GM21529 (cell line): Measurements from ENCODE around the gene LGALS16.
"Not testable (repeated sequence)": the region's sequence is repeated elsewhere in the genome, so short reads cannot be mapped to it uniquely, and the experiment has no call there.

ENCODE experiments used
- ATAC-seq: cut with Tn5 transposase; IDR thresholded peaks from one replicate; pipeline ENCODE4 v1.9.1; 2021; ENCODE audit not compliant: unreplicated experiment

Gene LGALS16, protein sequence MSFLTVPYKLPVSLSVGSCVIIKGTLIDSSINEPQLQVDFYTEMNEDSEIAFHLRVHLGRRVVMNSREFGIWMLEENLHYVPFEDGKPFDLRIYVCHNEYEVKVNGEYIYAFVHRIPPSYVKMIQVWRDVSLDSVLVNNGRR

DNA sequence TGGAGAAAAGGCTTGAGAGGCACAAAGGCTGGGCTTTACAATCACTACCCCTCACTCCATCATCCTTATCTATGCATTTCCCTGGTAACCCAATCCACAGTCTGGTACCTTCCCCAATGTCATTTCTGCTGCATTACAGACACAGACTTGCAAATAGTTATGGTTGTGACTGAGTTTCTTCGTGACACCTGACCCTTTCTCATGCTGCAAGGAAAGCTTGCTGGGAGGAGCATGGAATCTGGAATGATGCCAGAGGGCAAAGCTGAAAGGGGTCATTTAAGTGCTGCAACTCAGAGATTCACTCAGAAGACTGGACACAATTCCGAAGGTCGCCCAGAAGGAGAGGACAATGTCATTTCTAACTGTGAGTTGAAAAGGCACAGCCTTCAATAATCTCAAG is at the start of gene LGALS16:
Gene LGALS16, plus strand, starts transcription at position 301 of the 400 bp plus-strand sequence. Its CDS starts 49 bp downstream, at position 350.
- no peak for ATAC-seq

DNA sequence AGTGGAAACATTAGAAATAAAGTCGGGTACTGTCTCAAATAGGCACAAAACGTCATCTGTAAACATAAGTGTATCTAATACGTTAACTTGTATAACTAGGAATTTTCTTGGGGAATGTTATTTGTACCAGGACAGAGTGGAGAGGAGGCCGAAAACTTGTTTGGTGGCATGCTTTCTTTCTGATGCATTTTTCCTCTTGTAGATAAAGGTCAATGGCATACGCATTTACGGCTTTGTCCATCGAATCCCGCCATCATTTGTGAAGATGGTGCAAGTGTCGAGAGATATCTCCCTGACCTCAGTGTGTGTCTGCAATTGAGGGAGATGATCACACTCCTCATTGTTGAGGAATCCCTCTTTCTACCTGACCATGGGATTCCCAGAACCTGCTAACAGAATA is 48.7 kb upstream of the LGALS16 start:
- ATAC-seq, result no peak

DNA sequence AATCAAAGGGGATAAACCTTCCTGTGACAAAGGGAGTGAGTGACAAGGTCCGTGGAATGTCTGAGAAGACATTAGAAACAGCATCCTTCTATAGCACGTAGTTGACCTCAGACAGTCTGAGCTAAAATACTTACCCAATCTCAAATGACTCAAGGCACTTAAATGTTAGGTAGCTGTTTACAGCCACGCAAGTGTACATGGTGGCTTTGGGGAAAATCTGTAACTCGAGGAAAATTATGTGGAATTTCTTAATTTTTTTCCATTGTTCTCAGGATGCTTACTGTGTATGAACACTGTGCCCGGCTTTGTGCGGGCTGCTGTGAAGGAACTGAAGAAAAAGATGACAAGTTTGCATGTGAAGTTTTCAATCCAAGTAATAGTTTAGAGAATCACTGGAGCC is 48.2 kb upstream of the LGALS16 start:
- no peak for ATAC-seq

DNA sequence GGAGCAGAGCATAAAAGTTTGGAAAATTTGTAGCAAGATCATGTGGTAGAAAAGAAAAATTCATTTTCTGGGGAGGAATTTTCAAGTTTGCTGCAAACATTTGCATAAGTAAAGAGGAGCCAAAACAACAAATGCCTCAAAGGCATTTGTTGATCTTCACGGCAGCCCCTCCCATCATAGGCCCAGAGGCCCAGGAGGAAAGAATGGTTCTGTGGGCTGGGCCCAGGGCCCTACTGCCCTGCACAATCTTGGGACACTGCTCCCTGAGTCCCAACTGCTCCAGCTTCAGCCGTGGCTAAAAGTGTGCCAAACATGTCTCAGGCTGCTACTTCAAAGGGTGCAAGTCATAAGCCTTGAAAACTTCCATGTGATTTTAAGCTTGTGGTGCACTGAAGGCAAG is 42.1 kb upstream of the LGALS16 start:
- ATAC-seq, result no peak

DNA sequence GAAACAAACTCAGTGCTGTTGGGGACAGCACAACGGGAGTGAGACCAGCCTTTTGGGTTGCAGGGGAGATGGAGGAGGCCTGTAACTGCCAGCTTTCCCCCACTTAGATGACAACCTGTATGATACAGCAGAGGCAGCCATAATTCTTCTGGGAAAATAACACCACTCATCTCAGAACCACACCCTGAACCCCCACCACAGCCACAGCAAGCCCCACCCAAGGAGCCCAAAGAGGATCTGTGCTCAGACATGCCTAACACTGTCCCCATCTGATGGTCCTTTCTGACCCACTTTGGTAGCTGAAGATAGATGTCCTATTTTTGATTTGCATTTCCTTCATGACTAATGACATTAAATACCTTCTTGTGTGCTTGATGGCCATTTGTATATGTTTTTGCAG is 38.0 kb upstream of the LGALS16 start:
- ATAC-seq, result no peak

DNA sequence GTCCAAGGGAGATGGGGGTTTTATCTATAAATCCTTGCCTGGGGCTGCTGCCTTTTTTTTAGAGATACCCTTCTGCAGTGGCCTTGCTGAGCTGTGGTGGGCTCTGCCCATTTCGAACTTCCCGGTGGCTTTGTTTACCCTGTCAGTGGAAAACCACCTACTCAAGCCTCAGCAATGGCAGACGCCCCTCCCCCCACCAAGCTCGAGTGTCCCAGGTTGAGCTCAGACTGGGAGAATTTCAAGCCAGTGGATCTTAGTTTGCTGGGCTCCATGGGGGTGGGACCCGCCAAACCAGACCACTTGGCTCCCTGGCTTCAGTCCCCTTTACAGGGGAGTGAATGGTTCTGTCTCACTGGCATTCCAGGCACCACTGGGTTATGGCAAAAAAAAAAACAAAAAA is 31.8 kb upstream of the LGALS16 start:
- no peak for ATAC-seq

DNA sequence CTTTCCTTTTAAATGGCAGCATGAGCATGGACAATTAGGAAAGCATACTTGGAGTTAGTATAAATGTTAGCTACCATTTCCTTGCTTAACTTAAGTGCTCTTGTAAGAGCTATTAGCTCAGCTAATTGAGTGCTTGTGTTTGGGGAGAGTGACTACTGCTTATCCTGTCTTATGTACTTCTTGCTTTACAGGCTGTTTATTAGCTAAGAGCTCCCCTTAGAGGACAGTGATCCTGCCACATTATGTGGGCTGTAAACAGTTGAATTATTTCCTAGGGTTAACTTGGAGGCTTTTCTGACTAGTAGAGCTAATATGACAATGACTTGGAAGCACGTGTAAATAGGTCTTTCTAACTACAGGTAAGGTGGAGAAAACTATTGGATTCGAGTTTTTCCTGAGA is 28.1 kb upstream of the LGALS16 start:
- ATAC-seq, result not testable (repeated sequence)

DNA sequence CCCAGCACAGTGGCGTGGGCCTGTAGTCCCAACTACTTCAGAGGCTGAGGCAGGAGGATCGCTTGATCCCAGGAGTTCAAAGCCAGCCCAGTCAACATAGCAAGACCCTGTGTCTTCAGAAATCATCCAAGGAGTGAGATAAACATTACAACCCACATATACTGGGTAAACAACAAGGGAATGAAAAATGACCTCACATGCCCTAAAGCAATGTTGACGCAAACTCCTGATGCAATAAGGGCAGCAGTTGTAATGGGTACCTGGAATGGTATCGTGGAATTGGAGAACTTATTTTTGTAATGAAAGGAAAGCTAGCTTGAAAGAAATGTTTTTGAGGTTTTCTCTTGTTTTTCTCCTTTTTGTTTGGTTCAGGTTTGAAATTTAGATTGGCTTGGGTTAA is 24.5 kb upstream of the LGALS16 start:
- no peak for ATAC-seq

DNA sequence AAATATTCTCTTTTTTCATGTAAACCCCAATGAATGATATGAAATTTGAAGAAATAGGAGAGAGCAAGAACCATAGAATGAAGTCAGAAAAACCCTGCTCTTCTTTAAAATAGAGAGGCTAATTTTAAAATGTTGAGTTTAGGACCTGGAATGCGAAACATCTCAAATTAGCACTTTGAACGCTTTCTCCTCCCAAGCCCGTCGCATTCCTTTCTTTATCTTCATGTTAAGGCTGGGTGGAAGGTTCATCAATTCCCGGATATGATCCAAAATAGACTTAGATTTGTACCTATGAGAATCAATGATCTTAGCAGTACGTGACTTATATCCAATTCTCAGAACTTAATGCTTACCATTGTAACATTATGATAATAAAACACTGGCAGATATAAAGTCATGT is 24.1 kb upstream of the LGALS16 start:
- ATAC-seq, result no peak

DNA sequence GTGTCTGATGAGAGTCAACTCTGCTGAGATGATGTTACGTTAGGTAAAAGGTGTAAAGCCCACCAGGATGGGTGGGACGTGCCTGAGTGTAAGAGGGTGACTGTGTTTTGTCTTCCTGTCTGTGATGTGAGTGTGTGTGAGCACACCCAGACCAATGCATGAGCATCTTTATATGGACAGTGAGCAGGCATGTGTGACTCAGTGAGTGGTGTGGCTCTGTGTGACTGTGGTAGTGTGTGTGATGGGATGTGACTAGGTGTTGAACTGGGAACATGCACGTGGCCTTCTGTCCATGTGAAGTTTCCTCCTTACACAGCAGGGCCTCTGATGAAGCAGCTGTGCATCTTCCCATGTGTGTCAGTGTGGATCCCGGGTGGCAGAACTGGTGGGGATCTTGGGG is 17.8 kb upstream of the LGALS16 start:
- ATAC-seq, result no peak

DNA sequence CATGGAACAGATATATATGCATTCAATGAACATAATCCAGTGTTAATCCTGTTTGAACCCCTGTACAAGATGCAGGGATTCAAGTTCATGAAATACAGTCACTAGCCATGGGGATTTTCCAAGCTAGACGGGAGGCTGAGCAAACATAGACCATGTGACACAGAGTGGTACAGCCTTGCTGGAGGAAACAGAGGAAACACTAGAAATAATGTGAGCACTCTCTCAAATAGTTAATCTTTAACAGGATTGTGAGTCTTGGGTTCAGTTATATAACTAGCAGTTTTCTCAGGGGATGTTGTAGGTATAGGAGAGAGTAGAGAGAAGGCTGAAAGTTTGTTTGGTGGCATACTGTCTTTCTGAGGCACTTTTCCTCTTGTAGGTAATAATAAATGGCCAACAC is 13.9 kb upstream of the LGALS16 start:
- no peak for ATAC-seq

DNA sequence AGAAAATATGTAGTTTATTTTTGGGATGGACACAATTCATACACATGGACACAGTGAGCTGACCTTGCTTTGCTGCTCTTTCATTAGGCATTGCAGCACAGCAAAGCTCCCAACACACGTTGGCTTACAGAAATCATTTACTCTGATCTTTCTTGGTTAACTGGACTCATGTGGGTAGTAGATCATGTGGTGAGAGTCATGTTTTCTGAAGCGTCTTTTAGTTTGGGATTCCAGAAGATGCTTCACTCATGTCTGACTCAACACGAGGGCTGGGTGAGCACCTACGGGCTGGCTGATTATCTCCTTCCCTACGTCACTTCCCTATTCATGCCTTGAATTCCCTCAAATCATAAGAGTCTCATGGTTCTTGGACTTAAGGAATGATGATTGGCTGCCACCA is 12.1 kb upstream of the LGALS16 start:
- ATAC-seq, result no peak

DNA sequence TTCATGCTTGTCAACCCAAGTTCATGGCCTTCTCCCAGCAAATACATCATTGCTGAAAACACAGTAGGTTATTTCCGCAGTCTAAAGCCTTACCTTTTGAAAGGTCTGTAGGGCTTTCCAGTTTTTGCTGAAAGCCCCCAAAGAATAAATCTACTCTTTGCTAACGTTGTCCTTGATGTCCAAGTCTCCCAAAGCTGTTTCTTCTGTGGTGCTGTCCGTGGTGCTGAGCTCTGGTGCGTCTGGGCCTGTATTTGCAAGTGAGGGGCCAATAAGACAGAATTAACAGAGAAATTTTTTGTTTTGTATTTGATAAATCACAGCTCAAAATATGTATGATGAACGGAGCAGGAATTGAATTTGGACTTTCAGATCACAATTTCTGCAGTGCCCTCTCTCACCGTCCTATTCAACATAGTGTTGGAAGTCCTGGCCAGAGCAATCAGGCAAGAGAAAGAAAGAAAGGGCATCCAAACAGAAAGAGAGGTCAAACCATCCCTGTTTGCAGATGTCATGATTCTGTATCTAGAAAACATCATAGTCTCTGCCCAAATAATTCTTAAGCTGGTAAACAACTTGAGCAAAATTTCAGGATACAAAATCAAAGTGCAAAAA is 9.8 kb upstream of the LGALS16 start:
- ATAC-seq, result no peak

DNA sequence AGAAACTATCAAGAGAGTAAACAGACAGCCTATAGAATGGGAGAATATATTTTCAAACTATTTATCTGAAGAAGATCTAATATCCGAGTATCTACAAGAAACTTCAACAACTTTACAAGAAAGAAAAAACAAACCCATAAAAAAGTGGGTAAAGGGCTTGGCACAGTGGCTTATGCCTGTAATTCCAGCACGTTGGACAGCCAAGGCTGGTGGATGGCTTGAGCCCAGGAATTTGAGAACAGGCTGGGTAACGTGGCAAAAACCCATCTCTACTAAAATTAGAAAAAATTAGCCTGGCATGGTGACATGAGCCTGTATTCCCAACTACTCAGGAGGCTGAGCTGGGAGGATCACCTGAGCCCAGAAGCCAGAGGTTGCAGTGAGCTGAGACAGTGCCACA is 7.8 kb upstream of the LGALS16 start:
- no peak for ATAC-seq

DNA sequence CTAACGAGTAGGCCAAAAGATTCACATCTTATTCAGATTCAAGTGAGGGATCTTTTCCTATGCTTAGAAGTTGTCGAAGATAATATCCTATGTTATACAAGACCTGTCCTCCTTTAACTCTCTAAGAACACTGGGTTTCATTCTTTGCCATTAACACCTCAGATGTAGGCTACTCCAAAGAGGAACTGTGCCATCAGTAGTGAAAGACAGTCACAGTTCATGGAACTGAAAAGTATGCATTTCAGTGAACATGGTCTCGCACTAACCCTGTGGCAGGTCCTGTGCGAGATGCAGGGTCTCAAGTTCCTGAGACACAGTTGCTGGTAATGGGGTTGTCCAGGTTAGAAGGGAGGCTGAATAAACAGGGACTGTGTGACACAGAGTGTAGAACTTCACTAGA is 4.1 kb downstream of the LGALS16 start:
- ATAC-seq, result no peak

DNA sequence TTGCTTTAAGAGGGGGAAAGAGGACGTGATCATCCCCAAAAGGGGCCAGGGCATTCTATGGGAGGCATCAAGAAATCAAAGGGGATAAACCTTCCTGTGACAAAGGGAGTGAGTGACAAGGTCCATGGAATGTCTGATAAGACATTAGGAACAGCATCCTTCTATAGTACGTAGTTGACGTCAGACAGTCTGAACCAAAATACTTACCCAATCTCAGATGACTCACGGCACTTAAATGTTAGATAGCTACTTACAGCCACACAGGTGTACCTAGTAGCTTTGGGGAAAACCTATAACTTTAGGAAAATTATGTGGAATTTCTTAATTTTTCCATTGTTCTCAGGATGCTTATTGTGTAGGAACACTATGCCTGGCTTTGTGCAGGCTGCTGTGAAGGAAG is 4.9 kb downstream of the LGALS16 start:
- no peak for ATAC-seq

DNA sequence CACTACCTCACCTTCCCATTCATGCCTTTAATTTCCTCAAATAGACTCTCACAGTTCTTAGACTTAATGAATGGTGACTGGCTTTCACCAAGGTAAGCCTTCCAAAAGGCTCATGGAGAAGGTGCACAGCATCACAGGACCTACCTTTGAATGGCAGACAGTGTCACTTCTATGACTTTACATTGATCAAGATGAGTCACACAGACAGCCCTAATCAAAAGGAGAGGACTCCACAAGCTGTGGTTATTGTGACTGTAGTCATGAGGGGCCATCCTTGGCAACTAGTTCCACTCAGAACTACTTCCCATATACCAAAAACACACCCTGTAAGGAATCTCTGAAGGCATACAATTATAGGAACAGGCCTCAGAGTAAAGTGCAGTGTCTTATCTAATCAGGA is 5.9 kb downstream of the LGALS16 start:
- no peak for ATAC-seq

DNA sequence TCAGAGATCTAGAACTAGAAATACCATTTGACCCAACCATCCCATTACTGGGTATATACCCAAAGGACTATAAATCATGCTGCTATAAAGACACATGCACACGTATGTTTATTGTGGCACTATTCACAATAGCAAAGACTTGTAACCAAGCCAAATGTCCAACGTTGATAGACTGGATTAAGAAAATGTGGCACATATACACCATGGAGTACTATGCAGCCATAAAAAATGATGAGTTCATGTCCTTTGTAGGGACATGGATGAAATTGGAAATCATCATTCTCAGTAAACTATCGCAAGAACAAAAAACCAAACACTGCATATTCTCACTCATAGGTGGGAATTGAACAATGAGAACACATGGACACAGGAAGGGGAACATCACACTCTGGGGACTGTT is 14.1 kb downstream of the LGALS16 start:
- ATAC-seq, result not testable (repeated sequence)

DNA sequence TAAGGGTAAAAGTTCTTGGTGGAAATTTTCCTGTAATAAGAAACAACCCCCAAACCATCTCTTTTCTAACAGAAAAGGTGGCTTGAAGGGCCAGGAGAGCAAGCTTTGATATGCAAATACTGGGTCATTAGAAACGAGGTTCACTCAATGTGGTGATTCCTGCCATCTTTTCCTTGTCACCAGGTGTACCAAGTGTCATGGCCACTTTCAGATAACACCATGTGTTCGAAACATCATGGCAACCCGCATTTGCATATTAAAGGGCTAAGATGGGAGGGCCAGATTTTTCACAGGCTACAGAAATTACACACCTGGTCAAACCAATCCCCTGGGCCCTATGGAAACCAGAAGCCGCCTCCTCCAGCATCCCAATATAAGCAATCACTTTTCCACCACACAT is 15.3 kb downstream of the LGALS16 start:
- ATAC-seq, result no peak

DNA sequence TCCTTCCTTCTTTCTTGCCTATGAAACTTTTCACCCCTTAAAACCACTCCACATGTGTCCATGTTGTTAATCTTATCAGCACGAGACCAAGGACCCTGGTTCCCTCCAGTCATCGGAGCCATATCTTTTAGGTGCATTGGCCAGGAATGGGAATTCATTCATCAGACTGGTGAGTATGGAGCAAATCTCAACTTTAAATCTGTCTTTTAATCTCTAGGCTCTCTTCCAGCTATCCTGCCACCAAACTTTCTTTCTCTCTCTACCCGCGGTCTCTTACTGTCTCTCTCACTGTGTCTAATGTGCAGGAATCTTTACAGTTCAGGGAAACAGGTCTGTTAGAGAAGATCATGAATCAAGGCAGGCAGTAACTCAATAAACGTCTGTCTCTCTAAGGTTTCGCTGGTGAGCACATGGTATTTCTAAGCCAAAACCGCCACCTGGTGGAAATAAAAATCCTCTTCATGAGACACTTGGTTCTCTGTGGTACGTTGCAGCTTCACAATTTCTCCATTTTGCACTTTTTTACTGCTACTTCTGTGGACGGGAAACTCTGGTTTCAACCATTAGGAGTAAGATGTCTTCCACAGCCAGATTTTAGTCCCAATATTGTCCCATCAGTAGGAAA is 16.1 kb downstream of the LGALS16 start:
- no peak for ATAC-seq

DNA sequence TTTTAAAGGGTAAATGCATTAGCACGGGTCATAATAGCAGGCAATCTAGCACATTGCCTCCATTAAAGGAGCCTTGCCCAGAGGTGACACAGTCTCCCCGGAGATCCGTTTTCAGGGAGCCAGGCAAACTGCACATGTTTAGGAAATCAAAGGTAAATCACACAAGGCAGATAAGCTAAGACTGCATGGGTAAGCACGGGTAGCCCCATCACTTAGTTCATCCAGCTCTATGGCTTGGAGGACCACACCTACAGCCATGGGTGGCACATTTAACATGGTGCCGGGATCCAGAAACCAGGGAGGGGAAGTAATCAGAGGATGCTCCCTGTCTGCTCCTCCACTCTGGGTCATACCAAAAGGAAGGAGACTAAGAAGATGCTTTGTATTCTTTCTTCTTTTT is 16.8 kb downstream of the LGALS16 start:
- ATAC-seq, result no peak

DNA sequence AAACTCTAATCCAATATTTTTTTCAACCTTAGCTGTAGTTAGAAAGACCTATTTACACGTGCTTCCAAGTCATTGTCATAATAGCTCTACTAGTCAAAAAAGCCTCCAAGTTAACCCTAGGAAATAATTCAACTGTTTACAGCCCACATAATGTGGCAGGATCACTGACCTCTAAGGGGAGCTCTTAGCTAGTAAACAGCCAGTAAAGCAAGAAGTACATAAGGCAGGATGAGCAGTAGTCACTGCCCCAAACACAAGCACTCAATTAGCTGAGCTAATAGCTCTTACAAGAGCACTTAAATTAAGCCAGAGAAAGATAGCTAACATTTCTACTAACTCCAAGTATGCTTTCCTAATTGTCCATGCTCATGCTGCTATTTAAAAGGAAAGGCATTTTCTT is 18.1 kb downstream of the LGALS16 start:
- ATAC-seq, result not testable (repeated sequence)

DNA sequence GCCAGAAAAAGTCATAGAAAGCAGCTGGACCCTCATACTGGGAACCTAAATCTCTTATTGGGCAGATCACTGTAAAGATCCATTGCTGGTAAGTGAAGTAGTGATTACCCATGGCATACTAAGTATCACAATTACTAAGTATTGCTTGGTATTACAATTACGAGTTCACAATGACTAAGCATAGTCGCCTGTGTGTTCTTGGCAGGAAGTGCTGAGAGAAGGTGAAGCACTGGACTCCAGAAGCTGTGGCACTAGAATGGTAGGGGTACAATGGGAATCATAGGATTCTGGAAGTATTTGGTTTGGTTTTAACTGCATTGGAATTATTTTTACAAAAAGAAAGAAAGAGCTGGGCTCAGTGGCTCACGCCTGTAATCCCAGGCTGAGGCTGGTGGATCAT is 20.3 kb downstream of the LGALS16 start:
- ATAC-seq, result no peak
